Measurements from ENCODE around the gene SNAP29. TPM values are rescaled to one million over a fixed set of nuclear protein-coding genes. Genes with fewer than 3 reads are reported as not detected.
A peak's percentile ranks its signal among the peaks of the same experiment; 100 is the strongest.

The SNAP29 gene
- total RNA-seq, 1 donor from 2014 or later, result 20.2 TPM

DNA sequence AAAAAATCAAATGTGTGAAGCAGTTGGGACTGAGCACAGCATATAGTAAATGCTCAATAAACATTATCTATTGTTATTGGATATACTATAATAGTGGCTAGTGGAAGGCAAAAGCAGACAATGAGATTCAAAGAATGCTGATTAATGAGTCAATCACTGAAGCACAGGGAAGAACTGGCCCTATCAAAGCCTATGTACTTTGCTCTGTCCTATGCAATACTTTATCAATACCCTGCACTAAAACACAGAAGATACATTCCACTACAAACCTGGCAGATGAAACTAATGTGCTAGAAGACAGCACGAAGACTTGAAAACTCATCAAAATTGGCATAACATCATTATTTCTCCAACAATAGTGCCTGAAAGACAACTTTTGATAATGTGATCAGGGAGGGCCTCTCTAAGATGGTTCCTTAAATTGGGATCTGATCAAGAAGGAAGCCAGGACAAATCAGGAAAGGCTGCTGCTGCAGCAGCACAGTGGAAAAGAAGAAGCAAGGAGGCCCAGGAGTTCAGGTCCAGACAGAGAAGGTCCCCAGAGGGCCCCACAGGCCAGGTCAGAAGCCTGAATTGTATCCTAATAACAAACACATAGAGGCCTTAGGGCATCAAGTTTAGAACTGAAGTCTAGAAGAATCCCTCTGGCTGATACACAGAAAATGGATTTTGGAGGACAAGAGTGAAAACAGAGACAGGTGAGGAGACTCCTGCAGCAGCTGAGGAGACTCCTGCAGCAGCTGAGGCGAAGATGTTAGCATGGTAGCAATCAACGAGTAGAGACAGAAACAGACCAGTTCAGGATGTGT lies 18.8 kb upstream of the SNAP29 start:
- Mint-ChIP-seq H3K4me3 (no peak overlapping the region), H3K27ac (ENCODE audit: unreplicated experiment) (no peak overlapping the region), H3K4me1 (peaks cover 11% of the 10 kb centered on the region)

DNA sequence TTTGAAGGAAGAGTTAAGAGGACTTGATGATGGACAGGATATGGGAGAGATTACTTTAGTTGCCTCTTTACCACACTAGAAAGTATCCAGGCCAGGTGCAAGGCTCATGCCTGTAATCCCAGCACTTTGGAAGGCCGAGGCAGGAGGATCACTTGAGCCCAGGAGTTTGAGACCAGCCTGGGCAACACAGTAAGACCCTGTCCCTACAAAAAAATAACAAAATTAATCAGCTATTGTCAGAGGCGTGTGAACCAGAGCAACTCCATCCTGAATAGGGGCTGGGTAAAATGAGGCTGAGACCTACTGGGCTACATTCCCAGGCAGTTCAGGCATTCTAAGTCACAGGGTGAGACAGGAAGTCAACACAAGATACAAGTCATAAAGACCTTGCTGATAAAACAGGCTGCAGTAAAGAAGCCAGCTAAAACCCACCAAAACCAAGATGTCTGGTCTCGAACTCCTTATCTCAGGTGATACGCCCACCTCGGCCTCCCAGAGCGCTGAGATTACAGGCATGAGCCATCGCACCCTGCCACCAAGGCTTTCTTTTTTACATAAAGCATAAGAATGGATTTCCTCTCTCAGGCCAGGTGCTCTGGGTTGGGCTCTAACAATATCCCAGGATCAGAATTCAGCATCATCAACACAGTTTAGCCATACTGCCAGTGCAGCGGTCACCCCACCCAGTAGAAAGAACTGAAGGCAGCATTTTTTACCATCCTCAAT lies 18.0 kb upstream of the SNAP29 start:
- Mint-ChIP-seq H3K27ac (ENCODE audit: unreplicated experiment) (peak overlapping the region; percentile 4), H3K4me1 (peaks cover 14% of the 10 kb centered on the region), H3K4me3 (no peak overlapping the region), H3K27me3 (ENCODE audit: low read depth) (no peaks in the 10 kb centered on the region), H3K36me3 (ENCODE audit: low read depth) (no peaks in the 10 kb centered on the region), H3K9me3 (no peaks in the 10 kb centered on the region)
- DNase-seq (ENCODE audit: low read depth, low spot score), result no peak
- TF ChIP-seq, protein P1, sequence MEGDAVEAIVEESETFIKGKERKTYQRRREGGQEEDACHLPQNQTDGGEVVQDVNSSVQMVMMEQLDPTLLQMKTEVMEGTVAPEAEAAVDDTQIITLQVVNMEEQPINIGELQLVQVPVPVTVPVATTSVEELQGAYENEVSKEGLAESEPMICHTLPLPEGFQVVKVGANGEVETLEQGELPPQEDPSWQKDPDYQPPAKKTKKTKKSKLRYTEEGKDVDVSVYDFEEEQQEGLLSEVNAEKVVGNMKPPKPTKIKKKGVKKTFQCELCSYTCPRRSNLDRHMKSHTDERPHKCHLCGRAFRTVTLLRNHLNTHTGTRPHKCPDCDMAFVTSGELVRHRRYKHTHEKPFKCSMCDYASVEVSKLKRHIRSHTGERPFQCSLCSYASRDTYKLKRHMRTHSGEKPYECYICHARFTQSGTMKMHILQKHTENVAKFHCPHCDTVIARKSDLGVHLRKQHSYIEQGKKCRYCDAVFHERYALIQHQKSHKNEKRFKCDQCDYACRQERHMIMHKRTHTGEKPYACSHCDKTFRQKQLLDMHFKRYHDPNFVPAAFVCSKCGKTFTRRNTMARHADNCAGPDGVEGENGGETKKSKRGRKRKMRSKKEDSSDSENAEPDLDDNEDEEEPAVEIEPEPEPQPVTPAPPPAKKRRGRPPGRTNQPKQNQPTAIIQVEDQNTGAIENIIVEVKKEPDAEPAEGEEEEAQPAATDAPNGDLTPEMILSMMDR (conservative IDR thresholded peaks at IDR 0.05), result no peak

More for the DNA sequence above, 18.8 kb upstream of the SNAP29 start:
- Mint-ChIP-seq H3K27me3 (ENCODE audit: low read depth) (no peaks in the 10 kb centered on the region), H3K36me3 (ENCODE audit: low read depth) (no peaks in the 10 kb centered on the region), H3K9me3 (no peaks in the 10 kb centered on the region)
- TF ChIP-seq, protein P1 (conservative IDR thresholded peaks at IDR 0.05), result no peak
- DNase-seq (ENCODE audit: low read depth, low spot score), result no peak

DNA sequence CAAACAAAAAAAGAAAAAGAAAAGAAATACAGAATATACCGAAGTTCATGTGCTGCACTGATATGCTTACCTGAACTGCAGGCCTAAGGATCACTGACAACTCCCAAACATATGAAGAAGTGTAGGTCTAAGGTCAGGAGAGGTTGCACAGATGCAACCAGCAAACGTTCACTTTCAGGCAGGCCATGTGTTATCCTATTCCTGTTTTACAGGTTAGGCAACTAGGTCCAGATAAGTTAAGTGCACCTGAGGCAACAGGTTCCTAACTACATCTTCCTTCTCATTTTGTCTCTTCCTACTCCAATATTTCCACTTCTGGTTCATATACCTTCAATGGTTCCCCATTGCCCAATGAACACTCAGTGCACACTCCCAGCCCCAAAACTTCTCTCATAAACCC lies 15.3 kb upstream of the SNAP29 start:
- DNase-seq (ENCODE audit: low read depth, low spot score), result no peak
- H3K4me1 Mint-ChIP-seq, result peaks cover 14% of the 10 kb centered on the region
- H3K27me3 Mint-ChIP-seq (ENCODE audit: low read depth), result no peaks in the 10 kb centered on the region
- no peak overlapping the region for H3K27ac Mint-ChIP-seq (ENCODE audit: unreplicated experiment)
- H3K4me3 Mint-ChIP-seq, result no peak overlapping the region
- TF ChIP-seq, protein P1 (conservative IDR thresholded peaks at IDR 0.05), result no peak
- no peaks in the 10 kb centered on the region for H3K9me3 Mint-ChIP-seq
- no peaks in the 10 kb centered on the region for H3K36me3 Mint-ChIP-seq (ENCODE audit: low read depth)

DNA sequence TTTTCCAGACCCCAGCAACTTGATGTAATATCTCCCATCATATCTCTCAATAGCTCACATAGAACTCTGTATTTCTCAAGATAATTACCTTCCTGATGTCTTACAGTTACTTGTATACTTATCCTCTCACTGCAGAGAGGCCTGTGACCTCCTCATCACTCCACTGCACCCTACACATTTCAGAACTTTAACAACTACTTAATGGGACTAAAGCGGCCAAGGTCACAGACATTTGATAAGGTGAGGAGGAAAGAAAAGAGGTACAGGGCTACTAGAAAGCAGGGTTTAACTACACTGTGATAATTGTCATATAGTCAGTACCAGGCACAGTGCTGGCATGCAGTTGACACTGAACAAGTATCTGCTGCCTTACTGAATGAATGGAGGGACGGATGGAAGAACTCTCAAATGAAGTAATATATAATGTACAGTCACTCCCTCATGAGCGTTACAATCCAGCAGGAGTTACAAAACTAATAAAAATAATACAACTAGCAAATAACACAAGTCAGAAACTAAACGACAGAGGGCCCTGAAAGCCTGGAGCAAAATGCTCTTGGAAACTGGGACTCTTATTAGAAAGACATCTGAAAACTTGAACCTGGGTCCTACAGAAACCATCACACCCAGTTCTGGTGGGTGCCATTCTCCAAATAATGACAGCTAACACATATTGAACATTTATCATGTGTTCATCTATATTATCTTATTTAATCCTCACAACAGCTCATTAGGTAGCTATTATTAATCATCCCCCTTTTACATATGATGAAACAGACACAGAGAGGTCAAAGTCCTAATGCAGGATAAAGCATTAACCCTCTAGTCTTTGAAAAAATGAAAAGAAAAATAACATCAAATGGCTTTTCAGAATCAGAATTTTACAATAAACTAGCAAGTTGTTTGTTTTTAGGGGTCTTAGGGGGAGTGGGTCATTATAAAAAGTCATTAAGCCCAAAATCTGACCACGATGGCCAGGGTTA lies 14.5 kb upstream of the SNAP29 start:
- no peak for DNase-seq (ENCODE audit: low read depth, low spot score)
- no peak overlapping the region for H3K27ac Mint-ChIP-seq (ENCODE audit: unreplicated experiment)

More for the DNA sequence above, 14.5 kb upstream of the SNAP29 start:
- Mint-ChIP-seq H3K4me3 (no peak overlapping the region), H3K4me1 (peaks cover 14% of the 10 kb centered on the region), H3K27me3 (ENCODE audit: low read depth) (no peaks in the 10 kb centered on the region), H3K36me3 (ENCODE audit: low read depth) (no peaks in the 10 kb centered on the region), H3K9me3 (no peaks in the 10 kb centered on the region)
- TF ChIP-seq, protein P1 (conservative IDR thresholded peaks at IDR 0.05), result no peak
